Prostate gland (tissue), 2 donors: Measurements from ENCODE around the gene B3GNT7. TPM values are rescaled to one million over a fixed set of nuclear protein-coding genes. Genes with fewer than 3 reads are reported as not detected.

Experiments used
- DNase-seq: peaks from one replicate; pipeline ENCODE4 v3.0.0-alpha.2; 2019; ENCODE audit warnings: low spot score
- H3K27ac ChIP-seq, 2 donors: fragments of 200-600 bp; sonication (generic); 2 replicates each; pipeline ENCODE4 v1.5.1; 2017 to 2019
- H3K27me3 ChIP-seq: fragments of 200-600 bp; sonication (generic); replicated peaks from 2 replicates; pipeline ENCODE4 v1.5.1; 2019; ENCODE audit not compliant: insufficient read depth
- H3K36me3 ChIP-seq, 2 donors: fragments of 200-600 bp; sonication (generic); 1 replicate in 1 of 2; 2 replicates in 1 of 2; pipeline versions ENCODE4 v1.5.1 to v1.8.1; 2017 to 2019
- H3K4me1 ChIP-seq: fragments of 200-600 bp; sonication (generic); replicated peaks from 2 replicates; pipeline ENCODE4 v1.5.1; 2019
- H3K4me3 ChIP-seq, 2 donors: fragments of 200-600 bp; sonication (generic); 2 replicates each; pipeline ENCODE4 v1.5.1; 2017 to 2019
- H3K9me3 ChIP-seq: fragments of 200-600 bp; sonication (generic); 2 replicates; pipeline ENCODE4 v1.5.1; 2017
- POLR2A ChIP-seq: fragments of 450-650 bp; IDR thresholded peaks from one replicate; pipeline ENCODE4 v1.6.1; 2016; ENCODE audit warnings: antibody characterized with exemption, mild to moderate bottlenecking
- POLR2AphosphoS5 ChIP-seq: sonication (generic); formaldehyde crosslinking; IDR thresholded peaks from one replicate; pipeline ENCODE4 v1.6.1; 2017; ENCODE audit warnings: antibody characterized with exemption
- WGBS: methylation state at CpG from one replicate; pipeline ENCODE4 v1.1.5; 2018; 5-methylcytosine and 5-hydroxymethylcytosine counted together
- intact Hi-C: fragments of 100-400 bp; cut with DNase I; formaldehyde crosslinking; loops from one replicate; pipeline ENCODE4 v1.14.2; 2022
- total RNA-seq, 2 donors: library from RNA; depleted of rRNA; stranded (reverse); fragments of >200 nt; gene quantifications; one replicate each; pipeline ENCODE4 v1.1.0, GENCODE V29; 2016
- TF ChIP-seq, protein P1 (sequence below), 4 experiments: fragments of 200-600 bp in 2 of 4; fragments of 450-650 bp in 2 of 4; sonication (generic) in 2 of 4; IDR thresholded peaks; 1 replicate in 3 of 4; 2 replicates in 1 of 4; pipeline ENCODE4 v1.5.1; 2016 to 2019; ENCODE audit warnings: antibody characterized with exemption in 4 of 4, mild to moderate bottlenecking in 2 of 4, moderate library complexity in 2 of 4

Gene B3GNT7
- total RNA-seq, 2 donors from 2014 or later, result 2.1 to 7.4 TPM

DNA sequence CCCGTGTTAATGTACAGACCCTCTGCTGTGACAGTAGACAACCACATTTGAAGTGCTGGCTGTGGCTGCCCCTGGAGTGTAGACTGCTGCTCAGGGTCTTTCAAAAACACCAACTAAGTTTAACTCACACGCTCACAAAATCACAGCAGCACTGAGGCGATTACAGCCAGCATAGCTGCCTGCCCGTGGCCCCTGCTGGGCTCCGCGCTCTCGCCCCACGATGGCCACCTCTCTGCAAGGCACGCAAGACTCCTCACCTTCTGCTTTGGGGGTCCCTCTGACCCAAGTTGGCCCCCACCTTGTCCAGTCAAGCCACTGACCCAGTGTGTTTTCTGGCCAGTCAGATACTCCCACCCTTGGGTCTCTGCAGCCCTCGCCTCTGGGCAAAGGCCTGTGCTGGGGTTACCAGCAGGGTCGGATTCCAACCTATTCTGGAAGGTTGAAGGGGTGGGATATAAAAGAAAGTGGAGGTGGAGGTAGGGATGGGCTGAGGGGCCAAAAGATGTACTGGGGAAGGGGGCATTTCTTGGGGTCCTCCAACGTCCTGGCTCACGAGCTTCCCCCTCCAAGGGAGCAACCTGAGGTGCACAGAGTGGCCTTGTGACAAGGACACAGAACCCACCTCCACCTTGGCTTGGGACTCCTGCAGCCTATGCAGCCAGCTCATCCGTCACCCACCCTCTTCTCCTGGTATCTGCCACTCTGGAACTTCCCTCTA lies 2.9 kb upstream of the B3GNT7 start:
- Histone ChIP-seq H3K36me3 (no peaks in the 10 kb centered on the region), H3K4me1 (peaks cover 3% of the 10 kb centered on the region), H3K27me3 (no peaks in the 10 kb centered on the region), H3K27ac (no peak overlapping the region), H3K9me3 (no peaks in the 10 kb centered on the region), H3K4me3 (no peak overlapping the region)
- TF ChIP-seq POLR2A, result no peak
- no peak for TF ChIP-seq POLR2AphosphoS5
- TF ChIP-seq, protein P1, sequence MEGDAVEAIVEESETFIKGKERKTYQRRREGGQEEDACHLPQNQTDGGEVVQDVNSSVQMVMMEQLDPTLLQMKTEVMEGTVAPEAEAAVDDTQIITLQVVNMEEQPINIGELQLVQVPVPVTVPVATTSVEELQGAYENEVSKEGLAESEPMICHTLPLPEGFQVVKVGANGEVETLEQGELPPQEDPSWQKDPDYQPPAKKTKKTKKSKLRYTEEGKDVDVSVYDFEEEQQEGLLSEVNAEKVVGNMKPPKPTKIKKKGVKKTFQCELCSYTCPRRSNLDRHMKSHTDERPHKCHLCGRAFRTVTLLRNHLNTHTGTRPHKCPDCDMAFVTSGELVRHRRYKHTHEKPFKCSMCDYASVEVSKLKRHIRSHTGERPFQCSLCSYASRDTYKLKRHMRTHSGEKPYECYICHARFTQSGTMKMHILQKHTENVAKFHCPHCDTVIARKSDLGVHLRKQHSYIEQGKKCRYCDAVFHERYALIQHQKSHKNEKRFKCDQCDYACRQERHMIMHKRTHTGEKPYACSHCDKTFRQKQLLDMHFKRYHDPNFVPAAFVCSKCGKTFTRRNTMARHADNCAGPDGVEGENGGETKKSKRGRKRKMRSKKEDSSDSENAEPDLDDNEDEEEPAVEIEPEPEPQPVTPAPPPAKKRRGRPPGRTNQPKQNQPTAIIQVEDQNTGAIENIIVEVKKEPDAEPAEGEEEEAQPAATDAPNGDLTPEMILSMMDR (IDR thresholded peaks at IDR 0.05), result no peak
- intact Hi-C loops, result no loop called here
- 96% methylated on average over 13 of the region's 14 CpGs for WGBS
- no peak for DNase-seq

DNA sequence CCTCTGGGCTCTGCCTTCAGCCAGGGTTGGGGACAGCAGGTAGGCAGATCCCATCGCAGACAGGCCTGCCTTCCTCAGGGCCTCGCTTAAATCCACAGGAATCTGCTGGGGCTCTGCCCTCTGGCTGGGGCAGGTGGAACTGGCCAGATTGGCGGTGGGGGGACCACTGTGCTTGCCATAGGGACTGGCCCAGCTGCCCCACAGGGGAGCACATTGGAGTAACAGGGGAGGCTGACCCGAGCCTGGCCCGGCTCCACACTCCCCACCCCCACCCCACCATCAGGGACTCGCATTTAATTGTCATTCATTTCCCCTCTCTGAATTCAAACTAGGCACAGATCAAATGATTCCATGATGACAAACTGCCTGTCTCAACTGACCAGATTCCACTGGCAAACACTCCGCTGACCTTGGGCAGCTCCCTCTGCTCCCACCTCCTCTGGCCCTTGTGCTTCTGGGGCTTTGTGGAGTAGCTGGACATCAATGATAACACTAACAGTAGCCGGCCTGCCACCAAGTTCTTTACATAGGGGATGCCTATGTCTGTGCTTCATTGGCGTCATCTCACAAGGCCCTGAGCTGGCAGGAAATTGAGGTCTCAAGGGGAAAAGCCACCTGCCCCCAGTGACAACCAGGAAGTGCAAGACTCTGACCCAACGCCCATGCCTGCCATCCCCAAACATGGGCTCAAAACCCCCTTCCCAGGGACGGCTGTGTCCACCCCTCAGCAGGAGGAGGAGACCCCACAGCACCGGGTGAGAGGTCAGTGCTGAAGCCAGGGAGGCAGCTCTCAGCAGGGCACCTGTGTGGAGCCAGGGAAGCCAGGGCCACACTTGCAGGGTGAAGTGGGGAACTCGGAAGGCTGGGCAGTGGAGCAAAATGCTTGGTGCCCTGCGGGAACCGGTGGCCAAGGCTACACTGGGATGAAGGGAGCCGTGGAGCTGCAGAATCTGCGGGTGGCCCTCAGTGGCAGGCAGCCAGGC lies 2.1 kb upstream of the B3GNT7 start:
- 90% methylated on average over 17 of the region's 17 CpGs for WGBS
- TF ChIP-seq POLR2A (no peak), POLR2AphosphoS5 (no peak)
- TF ChIP-seq, protein P1 (IDR thresholded peaks at IDR 0.05), result no peak
- Histone ChIP-seq H3K4me1 (peaks cover 3% of the 10 kb centered on the region), H3K36me3 (no peaks in the 10 kb centered on the region), H3K4me3 (no peak overlapping the region), H3K27me3 (no peaks in the 10 kb centered on the region), H3K9me3 (no peaks in the 10 kb centered on the region), H3K27ac (no peak overlapping the region)
- no peak for DNase-seq
- intact Hi-C loops, result no loop called here

DNA sequence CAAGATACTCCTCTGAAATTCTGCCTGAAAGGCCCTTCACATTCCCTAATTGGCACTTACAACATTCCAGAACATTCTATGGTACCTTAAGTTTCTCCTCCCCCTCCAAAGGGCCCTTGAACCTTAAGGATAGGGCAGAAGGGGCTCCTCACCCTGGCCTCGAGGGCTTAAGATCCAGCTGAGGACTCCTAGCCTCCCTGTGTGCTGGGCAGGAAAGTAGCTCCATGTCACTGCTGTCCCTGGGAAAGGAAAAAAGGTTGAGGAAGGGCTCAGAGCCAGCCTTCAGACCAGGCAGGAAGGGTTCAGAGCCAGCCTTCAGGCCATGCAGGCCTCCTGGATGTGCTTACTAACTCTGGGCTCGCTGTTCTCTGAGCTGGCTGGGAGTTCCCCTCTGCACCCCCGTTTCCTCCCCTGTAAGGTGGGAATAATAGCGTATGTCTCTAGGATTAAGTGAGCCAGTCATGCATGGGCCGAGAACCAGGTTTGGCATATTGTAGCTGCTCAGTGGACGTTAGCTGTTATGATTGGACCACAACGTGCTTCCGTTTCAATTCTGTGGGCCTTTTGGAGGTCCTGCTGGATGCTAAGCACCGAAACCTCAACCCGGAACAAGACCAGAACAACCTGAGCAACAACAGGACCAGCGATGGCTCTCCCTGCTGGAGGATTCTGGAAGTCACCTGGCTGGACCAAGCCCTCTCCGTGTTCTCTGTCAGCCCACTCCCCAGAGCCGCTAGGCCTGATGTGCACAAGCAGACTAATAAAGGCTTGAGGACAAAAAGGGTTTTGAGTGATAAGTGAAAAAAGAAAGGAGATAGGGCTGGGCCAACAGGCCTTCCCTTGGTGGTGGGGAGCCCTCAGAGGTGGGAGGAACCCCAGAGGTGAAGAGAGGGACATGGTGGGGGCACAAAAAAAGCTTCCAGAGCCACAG lies 1.0 kb upstream of the B3GNT7 start:
- intact Hi-C loops, result loop anchor here (5.0 kb wide), 1 partner anchor 97 kb away; no protein-coding TSS in a partner anchor
- H3K4me1 ChIP-seq, result peaks cover 3% of the 10 kb centered on the region
- DNase-seq, result no peak
- H3K27me3 ChIP-seq, result no peaks in the 10 kb centered on the region
- WGBS, result 84% methylated on average over 13 of the region's 13 CpGs
- no peak overlapping the region for H3K4me3 ChIP-seq
- H3K36me3 ChIP-seq, result no peaks in the 10 kb centered on the region
- H3K9me3 ChIP-seq, result no peaks in the 10 kb centered on the region
- no peak overlapping the region for H3K27ac ChIP-seq
- TF ChIP-seq, protein P1 (IDR thresholded peaks at IDR 0.05), result peak in 1 of 4 experiments; percentile 18
- no peak for TF ChIP-seq POLR2AphosphoS5
- no peak for TF ChIP-seq POLR2A

DNA sequence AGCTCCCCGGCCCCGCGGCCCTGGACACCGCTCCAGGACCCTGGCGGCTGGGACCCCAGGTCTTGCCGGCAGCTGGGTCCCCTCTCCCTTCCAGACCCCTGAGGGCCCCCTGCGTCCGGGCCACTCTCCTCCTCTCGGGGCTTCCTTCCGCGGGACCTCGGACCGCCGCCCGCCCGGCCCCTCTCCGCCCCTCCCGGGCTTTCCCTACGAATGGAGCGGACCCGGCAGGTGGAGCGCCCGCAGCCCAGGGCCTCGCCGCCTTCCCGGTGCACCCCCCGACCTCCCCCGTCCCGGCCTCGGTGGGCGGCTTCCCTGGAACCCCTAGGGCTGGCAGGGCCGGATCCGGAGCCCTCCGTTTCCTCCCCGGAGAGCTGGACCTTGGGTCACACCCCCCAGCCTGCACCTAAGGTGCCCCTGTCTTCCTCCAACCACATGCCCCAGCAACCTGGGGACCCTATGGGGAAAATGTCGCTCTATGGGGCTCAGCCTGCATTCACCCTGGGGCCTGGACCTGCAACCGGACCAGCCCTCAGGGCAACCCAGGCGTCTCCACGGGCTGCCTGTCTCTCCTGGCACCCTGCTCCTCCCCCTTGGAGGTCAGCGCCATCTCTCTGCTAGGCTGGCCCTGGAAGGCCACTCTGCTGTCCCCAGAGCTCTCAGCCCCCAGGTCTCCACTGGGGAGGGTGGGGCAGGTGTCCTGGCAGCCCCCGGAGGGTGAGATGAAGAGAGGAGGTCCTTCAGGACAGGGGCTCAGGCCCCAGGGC lies 730 bp downstream of the B3GNT7 start:
- Histone ChIP-seq H3K27ac (peak overlapping the region in 1 of 2 donors; percentile 48), H3K9me3 (no peaks in the 10 kb centered on the region), H3K4me1 (peaks cover 3% of the 10 kb centered on the region), H3K4me3 (peak overlapping the region; percentile 45 to 54), H3K36me3 (no peaks in the 10 kb centered on the region), H3K27me3 (no peaks in the 10 kb centered on the region)
- intact Hi-C loops, result loop anchor here (5.0 kb wide), 1 partner anchor 99 kb away; no protein-coding TSS in a partner anchor
- 18% methylated on average over 31 of the region's 41 CpGs for WGBS
- no peak for DNase-seq
- no peak for TF ChIP-seq POLR2A
- TF ChIP-seq, protein P1 (IDR thresholded peaks at IDR 0.05), result no peak
- TF ChIP-seq POLR2AphosphoS5, result no peak
